HFF-Myc (cell line): ENCODE data around the gene WDR37.
A peak's percentile ranks its signal among the peaks of the same experiment; 100 is the strongest.

Experiments used
- DNase-seq: peaks from one replicate; pipeline ENCODE4 v3.0.0-alpha.2; 2011; ENCODE audit warnings: low read depth; ENCODE audit errors: extremely low read depth
- H3K4me3 ChIP-seq: replicated peaks from 2 replicates; pipeline ENCODE4 v1.5.1; 2011; ENCODE audit warnings: low read depth, mild to moderate bottlenecking, control low read depth, low read length
- TF ChIP-seq, protein P1 (sequence below): IDR thresholded peaks from 2 replicates; pipeline ENCODE4 v1.5.1; 2012; ENCODE audit warnings: mild to moderate bottlenecking, low read depth, low read length, control low read depth; ENCODE audit errors: missing control alignments

WDR37 gene

GRCh38 chr10:1134156-1134555 is 78.0 kb downstream of the WDR37 start:
- TF ChIP-seq, protein P1, sequence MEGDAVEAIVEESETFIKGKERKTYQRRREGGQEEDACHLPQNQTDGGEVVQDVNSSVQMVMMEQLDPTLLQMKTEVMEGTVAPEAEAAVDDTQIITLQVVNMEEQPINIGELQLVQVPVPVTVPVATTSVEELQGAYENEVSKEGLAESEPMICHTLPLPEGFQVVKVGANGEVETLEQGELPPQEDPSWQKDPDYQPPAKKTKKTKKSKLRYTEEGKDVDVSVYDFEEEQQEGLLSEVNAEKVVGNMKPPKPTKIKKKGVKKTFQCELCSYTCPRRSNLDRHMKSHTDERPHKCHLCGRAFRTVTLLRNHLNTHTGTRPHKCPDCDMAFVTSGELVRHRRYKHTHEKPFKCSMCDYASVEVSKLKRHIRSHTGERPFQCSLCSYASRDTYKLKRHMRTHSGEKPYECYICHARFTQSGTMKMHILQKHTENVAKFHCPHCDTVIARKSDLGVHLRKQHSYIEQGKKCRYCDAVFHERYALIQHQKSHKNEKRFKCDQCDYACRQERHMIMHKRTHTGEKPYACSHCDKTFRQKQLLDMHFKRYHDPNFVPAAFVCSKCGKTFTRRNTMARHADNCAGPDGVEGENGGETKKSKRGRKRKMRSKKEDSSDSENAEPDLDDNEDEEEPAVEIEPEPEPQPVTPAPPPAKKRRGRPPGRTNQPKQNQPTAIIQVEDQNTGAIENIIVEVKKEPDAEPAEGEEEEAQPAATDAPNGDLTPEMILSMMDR: no peak
- no peak overlapping the region for H3K4me3 ChIP-seq
- DNase-seq: no peak

- TF ChIP-seq, protein P1: no peak
- DNase-seq: no peak
These were observed 80.1 kb downstream of the WDR37 start for GRCh38 chr10:1136268-1136667.

DNA sequence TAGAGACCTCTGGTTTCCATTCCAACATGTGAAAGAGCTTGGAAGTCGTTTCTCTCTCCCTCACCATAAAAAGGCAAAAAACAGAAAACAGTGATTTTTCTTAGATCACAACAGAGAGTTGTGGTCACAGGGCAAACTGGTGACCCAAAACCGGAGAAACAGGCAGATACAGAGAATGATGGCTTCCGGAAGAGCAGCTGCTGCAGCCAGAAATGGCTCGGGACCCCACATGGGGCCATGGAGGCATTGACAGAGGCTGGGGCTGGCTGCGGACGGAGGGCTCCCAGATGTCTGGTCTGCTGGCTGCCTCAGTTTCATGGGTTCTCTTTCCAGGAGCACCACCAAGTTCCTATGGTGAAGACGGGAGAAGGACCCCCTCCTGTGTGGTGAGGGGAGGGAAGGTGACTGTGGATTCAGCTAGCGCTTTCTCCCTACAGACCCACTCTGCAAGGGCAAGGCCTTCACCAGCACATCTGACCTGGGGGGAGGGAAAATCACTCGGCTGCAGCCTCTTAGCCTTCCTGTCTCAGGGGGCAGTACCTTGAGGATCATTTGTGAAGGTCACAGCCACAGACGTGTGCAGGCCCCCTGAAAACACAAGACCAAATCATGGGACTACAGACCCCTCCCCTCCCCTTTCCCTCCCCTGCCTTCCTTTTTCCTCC is 81.4 kb downstream of the WDR37 start:
- no peak overlapping the region for H3K4me3 ChIP-seq

More at GRCh38 chr10:1136268-1136667, 80.1 kb downstream of the WDR37 start:
- no peak overlapping the region for H3K4me3 ChIP-seq

DNA sequence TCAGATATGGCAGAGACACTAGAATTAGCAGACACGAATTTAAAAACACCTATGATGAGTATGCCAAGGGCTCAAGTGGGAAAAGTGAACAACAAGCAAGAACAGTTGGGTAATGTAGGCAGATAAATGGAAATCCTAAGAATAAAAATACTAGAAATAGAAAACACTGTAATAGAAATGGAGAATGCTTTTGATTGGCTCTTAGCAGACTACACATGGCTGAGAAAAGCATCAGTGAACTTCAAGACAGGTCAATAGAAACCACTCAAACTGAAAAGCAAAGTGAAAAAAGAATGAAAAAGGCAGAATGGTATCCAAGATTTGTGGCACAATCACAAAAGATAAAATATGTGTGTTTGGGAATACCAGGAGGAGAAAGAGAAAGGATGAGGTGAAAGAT is 82.3 kb downstream of the WDR37 start:
- H3K4me3 ChIP-seq: no peak overlapping the region
- TF ChIP-seq, protein P1: no peak
- DNase-seq: no peak

More for the DNA sequence above, 81.4 kb downstream of the WDR37 start:
- no peak for DNase-seq
- TF ChIP-seq, protein P1: no peak

DNA sequence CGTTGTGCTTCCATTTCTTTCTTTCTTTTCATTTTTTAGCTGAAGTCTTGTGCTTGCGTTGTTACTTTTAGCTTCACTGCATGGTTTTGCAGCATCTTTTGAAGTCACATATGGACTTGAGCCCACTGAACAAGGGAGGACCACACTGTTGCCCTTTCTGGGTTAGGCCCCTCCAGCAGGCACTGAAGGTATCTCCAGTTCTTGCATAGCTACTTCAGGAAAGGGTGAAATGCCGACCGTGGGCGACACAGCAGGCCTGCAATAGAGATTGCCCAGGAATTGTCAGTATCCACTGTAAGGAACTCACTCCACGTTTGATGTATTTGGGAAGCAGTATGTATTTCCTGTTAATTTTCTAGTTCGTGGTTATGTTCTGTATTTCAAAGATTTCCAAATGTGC is 85.1 kb downstream of the WDR37 start:
- no peak overlapping the region for H3K4me3 ChIP-seq
- TF ChIP-seq, protein P1: no peak
- DNase-seq: no peak

GRCh38 chr10:1141701-1142100 is 85.5 kb downstream of the WDR37 start:
- TF ChIP-seq, protein P1: no peak
- no peak for DNase-seq

GRCh38 chr10:1142596-1142995 is 86.4 kb downstream of the WDR37 start:
- H3K4me3 ChIP-seq: no peak overlapping the region
- TF ChIP-seq, protein P1: peak; percentile 27
- DNase-seq: no peak

More at GRCh38 chr10:1141701-1142100, 85.5 kb downstream of the WDR37 start:
- no peak overlapping the region for H3K4me3 ChIP-seq
